HG02885 (cell line): ENCODE results near the gene SLC9A7.

Experiments
- ATAC-seq: cut with Tn5 transposase; IDR thresholded peaks from one replicate; pipeline ENCODE4 v1.9.1; 2021; ENCODE audit warnings: mild to moderate bottlenecking; ENCODE audit not compliant: unreplicated experiment, poor library complexity

The SLC9A7 gene

DNA sequence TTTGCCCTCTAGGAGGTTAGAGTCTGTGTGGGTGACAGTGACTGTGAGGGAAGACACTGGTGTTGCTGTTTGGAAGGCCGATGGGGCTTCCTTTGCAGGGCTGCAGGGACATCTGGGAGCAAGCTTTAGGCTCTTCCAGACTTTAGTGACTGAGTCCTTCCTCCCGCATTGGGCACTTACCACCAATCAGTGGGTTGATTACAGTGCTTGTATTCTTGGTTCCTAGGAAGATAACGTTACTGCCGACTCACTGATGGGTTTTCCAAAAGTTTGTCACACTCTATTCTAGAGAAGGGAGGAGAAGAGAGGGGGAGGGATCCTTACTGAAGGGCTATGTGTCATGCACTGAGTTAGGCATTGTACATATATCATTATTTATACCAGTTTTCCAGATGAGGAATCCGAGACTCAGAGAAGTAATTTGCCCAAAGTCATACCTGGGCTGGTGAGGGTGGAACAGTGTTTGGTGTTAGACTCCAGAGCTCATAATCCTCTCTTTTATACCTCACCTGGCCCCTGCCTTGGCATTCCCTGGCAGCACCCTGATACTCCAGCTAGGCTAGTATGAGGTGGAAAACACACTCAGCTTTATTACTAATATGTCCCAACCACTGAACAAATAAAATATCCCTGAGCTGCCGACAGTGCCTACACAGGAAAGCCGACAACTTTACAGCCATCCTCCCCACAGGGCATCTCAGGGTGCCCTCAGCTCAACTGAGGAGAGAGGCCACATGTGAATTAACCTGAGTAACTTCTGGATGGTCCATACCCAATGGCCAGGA, 181.5 kb downstream of the SLC9A7 start:
- no peak for ATAC-seq

DNA sequence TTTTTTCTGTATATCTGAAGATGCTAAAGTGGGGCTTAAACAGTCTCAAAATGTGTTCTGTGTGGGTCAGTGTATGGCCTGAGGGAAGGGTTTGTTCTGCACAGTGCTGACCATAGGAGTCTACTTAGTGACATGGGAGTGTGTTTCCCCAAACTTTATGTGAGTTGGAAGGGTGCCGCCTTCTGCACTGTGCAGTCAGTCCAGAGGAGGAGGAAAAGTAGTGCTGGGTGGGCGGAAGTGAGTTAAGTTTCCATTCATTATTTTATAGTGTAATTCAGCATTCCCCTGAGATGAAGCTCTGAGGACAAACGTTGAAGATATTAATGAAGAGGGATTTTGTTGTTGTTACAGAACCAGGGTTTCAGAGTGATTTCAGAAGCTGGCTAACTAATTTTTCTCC, 182.5 kb downstream of the SLC9A7 start:
- no peak for ATAC-seq

DNA sequence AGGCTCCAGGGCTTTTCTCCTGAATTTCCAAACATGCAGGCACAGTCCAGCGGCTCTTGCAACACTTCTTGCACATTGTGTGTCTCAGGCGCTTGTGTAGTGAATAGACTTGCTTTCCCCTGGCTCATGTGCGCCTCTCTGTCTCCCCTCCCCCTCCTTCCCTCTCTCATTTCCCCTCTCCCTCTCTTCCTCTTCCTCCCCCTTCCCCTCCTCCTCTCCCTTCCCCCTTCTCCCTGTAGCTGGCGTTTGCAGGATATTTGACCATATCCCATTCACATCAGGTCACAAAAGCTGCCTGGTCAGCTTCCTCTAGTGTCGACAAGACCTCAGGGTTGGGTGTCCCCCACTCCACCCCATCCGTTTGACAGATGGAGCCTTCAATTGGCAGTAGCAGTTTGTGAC, 182.9 kb downstream of the SLC9A7 start:
- no peak for ATAC-seq

DNA sequence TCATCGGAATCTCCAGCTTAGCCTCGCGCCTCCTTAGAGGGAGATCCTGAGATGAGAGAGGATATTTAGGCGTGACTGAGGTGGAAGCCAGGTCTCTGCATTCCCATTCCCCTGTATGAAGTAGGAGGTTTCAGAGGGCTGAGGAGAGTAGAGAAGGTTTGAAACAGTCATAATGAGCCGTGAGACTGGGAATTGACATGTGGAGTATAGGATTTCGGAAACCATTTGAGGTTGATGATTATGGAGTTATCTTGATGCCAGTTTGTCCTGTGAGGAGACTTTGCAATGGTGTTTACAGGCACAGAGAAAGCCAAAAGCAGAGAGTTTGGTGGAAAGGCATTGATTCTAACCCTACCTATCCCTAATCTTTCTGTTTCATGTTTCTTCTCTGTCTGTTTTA, 183.3 kb downstream of the SLC9A7 start:
- no peak for ATAC-seq

DNA sequence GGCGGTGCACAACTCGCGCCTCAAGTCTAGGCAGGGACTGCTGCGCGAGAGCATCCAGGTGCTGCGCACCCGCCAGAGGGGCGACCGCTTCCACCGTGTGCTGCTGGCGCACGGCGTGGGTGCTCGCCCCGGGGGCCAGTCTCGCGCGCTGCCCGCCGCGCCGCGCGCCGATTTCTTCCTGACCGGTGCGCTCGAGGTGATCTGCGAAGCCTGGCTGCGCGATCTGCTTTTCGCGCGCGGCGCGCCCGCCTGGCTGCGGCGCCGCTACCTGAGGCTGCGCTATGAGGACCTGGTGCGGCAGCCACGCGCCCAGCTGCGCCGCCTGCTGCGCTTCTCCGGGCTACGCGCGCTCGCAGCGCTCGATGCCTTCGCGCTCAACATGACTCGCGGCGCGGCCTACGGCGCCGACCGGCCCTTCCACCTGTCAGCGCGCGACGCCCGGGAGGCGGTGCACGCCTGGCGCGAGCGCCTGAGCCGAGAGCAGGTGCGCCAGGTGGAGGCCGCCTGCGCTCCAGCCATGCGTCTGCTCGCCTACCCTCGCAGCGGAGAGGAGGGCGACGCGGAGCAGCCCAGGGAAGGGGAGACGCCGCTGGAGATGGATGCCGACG, 184.0 kb downstream of the SLC9A7 start:
- peak; percentile 23 for ATAC-seq

DNA sequence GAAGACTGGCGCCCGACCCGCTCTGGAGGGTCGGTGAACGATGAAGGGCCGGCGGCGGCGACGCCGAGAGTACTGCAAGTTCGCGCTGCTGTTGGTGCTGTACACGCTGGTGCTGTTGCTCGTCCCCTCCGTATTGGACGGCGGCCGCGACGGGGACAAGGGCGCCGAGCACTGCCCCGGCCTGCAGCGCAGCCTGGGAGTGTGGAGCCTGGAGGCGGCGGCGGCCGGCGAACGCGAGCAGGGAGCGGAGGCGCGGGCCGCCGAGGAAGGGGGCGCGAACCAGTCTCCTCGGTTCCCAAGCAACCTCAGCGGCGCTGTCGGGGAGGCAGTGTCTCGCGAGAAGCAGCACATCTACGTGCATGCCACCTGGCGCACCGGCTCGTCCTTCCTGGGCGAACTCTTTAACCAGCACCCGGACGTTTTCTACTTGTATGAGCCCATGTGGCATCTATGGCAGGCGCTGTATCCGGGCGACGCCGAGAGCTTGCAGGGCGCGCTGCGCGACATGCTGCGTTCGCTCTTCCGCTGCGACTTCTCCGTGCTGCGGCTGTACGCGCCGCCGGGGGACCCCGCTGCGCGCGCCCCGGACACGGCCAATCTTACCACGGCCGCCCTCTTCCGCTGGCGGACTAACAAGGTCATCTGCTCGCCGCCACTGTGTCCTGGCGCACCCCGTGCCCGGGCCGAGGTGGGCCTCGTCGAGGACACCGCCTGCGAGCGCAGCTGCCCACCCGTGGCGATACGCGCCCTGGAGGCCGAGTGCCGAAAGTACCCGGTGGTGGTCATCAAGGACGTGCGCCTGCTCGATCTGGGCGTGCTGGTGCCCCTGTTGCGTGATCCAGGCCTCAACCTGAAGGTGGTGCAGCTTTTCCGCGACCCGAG, 184.8 kb downstream of the SLC9A7 start:
- ATAC-seq, result peak; percentile 35

DNA sequence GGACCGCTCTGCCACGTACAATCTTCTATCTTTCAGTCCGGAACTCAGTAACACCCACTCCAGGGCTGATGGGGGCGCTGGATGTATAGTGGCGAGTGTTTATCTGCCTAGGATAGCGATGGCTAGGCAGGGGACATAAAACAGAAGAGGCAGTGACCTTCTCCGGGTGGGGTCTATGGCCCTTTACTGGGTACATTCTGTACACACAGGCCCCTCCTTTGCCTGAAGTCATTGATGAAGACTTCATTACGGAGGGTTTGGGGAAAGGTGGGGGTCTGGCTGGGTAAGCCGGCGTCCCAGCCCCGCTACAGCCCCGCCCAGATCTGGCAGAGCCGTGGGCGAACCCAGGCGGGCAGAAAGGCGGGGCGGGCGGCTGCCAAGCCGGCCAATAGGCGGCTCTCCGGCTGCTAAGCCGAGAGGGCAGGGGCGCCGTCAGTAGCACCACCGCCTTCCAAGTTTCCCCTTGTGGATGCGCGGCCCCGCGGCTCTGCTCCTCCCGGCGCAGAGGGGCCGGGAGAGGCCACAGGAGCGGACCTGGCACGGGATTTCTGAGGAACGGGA, 185.5 kb downstream of the SLC9A7 start, which contains the start of gene CHST7:
TSS of gene CHST7 (plus strand) at position 435 of the 561 bp plus-strand sequence. CDS start 167 bp downstream, outside the sequence.
- peak; percentile 49 for ATAC-seq

DNA sequence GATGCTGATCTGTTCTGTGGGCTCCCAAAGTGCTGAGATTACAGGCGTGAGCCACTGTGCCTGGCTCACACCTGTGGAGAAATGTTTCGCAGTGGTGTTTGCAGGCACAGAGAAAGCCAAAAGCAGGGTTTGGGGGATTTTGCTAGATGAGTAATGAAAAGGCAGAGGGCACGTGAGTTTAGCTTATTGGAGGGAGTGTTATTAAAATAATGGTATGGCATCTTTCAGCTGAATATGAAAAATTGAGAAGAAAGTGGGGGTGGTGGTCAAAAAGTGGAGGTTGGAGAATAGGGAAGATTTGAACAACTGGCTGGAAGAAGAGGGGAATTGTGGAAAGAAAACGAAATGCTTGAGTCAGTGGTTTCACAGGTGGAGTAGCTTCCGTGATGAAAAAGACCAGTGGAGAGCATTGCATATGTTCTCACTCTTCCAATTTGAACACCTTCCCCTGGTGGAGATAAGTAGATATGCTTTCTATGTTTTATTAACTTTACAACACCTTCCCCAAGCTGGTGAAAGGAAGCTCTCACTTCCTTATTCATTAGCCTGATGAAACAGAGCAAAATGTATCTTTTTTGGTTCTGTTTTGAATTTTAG, 186.5 kb downstream of the SLC9A7 start:
- peak; percentile 43 for ATAC-seq

DNA sequence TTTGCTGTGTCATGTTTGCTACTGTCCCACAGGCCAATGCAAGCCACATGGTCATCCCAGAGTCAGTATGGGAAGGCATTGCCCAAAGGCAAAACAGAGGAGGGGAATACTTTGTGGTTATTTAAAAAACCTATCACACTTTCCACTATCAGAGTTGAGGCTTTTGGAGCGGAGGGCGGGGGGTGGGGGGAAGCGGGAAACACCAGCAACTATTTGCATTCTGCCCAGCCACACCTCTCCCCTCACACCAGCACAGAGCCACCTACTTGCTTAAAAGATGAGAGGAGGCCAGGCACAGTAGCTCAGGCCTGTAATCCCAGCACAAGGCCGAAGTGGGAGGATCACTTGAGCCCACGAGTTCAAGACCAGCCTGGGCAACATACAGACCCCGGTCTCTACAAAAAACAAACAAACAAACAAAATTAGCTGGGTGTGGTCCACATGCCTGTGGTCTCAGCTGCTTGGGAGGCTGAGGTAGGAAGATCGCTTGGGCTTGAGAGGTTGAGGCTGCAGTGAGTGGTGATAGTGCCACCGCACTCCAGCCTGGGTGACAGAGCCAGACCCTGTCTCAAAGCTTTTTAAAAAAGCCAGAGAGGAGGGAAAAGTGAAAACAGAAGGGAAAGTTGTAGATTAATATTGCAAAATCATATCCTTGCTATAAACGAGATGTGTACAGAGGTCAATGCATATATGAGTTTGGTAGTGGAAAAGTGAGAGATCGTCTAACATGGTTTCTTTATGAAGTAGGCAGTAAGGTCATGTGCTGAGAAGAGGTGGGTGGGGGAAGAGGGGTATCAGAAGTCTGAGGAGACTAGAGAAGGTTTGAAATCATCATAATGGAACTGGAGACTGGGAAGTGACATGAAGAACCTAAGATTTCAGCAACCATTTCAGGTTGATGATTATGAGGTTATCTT, 187.2 kb downstream of the SLC9A7 start:
- peak; percentile 17 for ATAC-seq

DNA sequence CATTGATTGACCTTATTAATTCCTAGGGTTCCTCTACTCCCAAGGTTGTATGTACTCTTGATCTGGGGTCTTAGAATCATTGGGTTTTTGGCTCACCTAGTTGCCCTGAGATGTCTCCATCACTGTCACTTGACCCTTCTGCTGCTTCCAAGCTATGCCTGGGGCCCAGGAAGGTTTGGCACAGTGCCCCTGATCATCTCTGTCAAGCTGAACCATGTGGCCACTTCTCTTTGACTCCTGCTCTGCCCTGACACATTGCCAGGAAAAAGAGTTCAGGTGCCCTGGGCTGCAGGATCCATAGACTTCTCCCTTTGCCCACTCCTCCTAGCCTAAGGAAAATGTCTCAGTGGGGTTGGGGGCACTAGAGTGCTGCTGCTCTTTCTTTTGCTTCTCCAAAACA, 189.3 kb downstream of the SLC9A7 start:
- no peak for ATAC-seq

DNA sequence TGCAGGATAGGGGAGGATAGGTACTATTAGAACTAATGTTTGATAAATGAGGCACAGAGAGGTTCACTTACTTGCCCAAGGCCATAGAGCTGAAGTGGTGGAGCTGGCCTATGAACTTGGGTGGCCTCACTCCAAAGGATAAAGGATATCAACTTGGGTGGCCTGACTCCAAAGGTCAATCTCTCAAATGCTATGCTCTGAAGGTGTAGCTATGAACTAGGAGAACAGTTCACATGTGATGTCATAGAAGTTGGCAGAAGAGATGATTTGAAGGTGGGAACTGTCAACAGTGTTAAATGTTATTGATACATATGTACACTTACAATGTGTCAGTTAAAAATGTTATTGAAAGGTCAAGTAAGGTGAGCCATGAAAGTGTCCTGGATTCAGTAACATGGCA, 191.5 kb downstream of the SLC9A7 start:
- no peak for ATAC-seq

DNA sequence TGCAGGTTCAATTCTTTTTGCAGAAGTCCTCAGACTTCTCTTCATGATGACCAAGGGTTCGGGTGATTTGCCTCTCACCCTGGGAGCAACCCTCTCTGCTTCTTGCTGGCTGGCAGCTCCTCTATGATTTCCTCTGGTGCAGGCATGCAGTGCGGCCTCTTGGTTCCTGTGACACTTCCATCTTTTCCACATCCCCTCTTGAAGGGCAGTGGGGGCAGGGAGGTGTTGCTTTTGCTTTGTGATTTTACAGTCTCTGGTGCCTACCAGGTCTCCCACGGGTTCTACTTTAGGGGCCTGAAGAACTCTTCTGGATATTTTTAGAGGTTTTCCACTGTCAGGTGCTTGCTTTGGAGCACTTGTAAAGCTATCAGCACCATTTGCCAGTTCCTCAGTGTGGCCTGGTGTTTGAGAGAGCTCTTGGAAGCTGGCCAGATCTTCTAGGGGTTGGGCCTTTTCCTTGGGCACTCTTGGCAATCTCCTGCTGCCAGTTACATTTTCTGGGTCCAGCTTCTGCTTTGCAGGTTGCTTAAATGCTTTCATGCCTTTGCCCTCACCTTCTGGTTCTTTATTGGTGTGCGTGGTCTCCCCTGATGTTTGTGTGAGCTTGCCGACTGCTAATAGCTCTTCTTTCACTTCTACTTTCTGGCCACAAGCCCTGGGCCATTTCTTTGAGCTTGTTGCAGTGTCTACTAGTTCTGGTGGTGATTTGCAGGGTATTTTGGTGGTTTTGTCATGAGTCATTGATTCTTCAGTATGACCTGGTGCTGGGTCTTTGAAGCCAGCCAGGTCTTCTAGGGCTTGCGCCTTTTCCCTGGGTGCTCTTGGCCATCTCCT, 196.9 kb downstream of the SLC9A7 start:
- peak; percentile 98 for ATAC-seq

DNA sequence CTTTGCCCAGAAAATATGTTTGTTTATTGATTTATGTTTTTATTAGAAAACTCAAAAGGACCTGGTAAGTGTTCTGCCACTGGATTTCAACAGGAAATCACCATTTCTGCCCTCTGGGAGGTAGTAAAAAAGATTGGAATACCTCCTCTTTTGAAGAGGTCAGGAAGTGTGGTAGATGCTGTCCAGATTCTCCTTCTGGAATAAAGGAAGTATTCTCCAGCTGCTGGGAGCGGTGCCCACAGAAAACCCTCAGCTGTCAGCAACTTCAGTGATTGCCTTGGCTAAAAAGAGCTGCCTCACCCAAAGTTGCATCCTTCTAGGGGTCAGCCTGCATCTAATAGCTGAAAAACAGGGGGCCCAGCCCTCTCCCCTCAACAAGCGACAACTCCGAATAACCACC, 199.9 kb downstream of the SLC9A7 start:
- no peak for ATAC-seq

DNA sequence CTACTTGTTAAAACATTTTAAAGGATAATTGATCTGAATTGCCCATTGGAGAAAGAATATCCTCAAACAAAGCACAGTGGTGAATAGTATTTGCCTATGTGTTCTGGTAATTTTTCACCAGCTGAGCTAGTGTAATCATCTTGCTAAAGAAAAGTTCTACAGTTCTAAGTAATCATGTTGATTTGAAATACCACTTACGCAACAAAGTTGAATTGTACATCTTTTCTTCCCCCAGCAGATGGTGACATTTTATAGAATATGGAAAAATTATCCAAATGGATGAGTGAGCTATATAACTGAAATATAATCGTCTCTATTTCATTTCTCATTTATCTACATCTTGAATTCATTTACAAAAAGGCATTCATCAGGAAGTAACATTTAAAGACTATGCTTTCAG, 204.0 kb downstream of the SLC9A7 start:
- ATAC-seq, result no peak

DNA sequence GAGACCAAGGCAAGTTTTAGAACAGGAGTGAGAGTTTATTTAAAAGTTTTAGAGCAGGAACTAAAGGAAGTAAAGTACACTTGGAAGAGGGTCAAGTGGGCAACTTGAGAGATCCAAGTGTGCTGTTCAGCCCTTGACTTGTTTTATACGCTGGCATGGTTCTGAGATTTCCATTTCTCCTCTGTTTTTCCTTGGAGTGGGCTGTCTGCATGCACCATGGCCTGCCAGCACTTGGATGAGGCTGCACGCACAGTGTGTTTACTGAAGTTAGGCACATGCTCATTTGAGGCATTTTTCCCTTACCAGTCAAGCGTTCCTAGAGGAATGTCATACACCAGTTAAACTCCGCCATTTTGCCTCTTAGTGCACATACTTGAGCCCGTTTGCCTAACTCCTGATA, 205.0 kb downstream of the SLC9A7 start:
- no peak for ATAC-seq

DNA sequence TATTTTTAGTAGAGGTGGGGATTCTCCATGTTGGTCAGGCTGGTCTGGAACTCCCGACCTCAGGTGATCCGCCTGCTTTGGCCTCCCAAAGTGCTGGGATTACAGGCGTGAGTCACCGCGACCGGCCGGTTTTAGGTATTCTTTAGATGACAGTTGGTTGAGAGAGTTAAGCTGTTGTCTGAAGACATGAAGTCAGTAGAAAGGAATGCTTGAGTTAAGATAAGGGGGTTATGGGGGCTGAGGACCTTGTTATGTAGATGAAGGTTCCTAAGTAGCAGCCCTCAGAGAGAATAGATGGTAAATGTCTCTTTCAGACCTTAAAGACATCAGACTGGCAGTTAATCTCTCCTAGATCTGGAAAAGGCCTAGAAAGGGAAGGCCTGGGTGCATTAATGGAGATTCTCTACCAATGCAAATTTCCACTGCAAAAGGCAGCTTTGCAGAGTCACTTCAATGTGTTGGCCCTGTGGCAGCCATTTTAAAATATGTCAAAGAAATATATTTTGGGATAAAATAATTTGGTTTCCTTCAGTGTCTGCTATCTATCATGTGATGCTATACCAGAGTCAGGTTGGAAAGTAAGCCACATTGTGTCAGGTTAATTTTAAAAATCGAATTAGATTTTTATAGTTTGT, 207.3 kb downstream of the SLC9A7 start:
- no peak for ATAC-seq

DNA sequence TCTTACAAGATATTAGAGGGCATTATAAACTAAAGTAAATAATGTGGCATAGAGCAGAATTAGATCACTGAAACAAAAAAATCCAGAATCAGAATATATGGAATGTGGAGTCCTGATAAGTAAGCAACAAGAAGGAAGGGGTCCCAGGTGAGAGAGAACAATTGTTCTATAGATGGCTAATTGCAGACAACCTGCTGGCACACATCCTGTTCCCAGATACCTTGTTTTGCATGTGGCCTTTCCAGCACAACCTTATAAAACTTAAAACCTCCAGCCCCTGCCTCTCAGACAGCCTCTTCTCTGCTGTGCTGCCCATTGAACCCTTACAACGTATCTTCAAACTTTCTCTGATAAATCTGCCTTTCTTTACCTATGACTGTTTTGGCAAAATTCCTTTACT, 209.0 kb downstream of the SLC9A7 start:
- ATAC-seq, result no peak
